T-helper 1 cell treated with Interleukin-12 subunit alpha and Interleukin-12 subunit beta and Interleukin-4 antibody, amounts not matched to agents 30 μg/mL and 1 μg/mL, for 36 hours (primary cell): Measurements from ENCODE around the gene CAPZB.

Experiments used
- H3K27ac Mint-ChIP-seq: one replicate; pipeline ENCODE4 v1.8.0; 2021; ENCODE audit warnings: mild to moderate bottlenecking, mixed read lengths
- H3K27me3 Mint-ChIP-seq: one replicate; pipeline ENCODE4 v1.8.0; 2021; ENCODE audit warnings: low read depth, mixed read lengths
- H3K36me3 Mint-ChIP-seq: one replicate; pipeline ENCODE4 v1.8.0; 2021; ENCODE audit warnings: low read depth, mixed read lengths
- H3K4me1 Mint-ChIP-seq: one replicate; pipeline ENCODE4 v1.8.0; 2021; ENCODE audit warnings: low read depth, mixed read lengths
- H3K4me3 Mint-ChIP-seq: one replicate; pipeline ENCODE4 v1.8.0; 2021; ENCODE audit warnings: mild to moderate bottlenecking, moderate library complexity, mixed read lengths
- H3K9me3 Mint-ChIP-seq: one replicate; pipeline ENCODE4 v1.8.0; 2021; ENCODE audit warnings: mixed read lengths

Gene CAPZB

DNA sequence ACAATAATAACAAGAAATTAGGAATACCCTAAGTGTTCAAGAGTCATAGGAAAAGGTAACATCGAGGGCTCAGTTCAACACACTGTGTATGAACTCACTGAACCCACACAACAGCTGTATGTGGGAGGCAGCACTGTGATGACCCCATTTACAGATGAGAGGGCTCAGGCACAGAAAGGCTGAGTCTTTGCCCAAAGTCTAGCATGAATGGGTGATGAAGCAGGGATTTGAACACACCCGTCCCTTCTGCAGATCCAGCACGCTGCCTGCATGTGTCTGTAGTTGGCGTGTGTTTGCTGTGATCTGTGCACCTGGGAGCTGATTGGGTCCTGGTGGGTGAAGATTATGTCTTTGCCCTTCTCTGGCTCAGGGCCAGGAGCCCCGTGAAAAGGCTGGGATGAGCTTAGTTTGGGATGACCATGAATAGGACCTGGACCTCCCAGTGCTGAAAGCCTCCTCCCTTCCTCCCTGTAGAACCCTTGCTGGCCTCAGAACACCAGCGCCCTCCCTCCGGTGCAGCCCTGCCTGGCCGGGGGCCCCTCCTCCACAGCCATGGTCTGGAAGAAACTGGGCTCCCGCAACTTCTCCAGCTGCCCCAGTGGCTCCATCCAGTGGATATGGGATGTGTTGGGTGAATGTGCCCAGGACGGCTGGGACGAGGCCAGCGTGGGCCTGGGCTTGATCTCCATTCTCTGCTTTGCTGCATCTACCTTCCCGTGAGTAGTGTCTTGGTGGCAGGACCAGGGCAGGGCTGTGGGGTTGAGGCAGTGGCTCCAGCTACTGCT lies 168.0 kb downstream of the CAPZB start:
- Mint-ChIP-seq H3K36me3 (no peaks in the 10 kb centered on the region), H3K27me3 (no peaks in the 10 kb centered on the region), H3K4me3 (no peak overlapping the region), H3K27ac (no peak overlapping the region), H3K4me1 (peaks cover 22% of the 10 kb centered on the region), H3K9me3 (no peaks in the 10 kb centered on the region)

DNA sequence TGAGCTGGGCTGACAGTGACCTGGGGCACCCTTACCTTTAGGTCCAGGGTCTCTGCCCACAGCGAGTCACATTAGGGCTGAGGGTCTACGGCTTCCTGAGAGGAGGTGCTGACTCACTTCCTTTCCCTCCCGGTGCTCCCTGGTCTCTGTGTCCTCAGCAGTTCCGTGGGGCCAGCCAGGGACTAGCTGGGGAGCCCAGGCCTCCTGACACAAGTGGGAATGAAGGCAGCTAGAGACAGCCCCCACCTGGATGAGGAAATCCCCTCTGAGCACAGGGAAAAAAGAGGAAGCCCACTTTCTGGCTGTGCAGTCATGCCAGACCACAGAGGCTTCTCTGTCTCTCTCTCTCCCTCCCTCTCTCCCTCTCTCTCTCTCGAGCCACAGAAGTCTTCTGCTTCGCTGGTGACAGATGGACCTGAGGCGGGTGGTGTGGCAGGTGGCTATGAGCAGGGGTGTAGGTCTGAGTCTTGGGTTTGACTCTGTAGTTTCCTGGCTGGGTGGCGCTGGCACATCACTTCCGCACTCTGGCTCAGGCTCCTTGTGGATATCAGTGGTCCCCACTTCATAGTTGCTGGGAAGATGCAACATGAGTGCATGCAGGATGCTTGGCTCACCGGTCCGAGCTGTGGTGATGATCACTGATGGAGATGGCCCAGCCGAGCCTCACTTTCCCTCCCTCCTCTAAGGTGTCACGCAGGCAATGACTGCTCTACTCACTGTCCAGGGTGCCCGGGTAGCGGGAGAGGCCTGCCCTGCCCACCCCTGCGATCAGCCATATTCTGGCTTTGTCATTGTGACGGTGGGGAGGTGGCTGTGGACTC lies 169.8 kb downstream of the CAPZB start:
- peaks cover 29% of the 10 kb centered on the region for H3K4me1 Mint-ChIP-seq
- no peaks in the 10 kb centered on the region for H3K9me3 Mint-ChIP-seq
- H3K36me3 Mint-ChIP-seq: no peaks in the 10 kb centered on the region
- peak overlapping the region; percentile 14 for H3K4me3 Mint-ChIP-seq
- no peaks in the 10 kb centered on the region for H3K27me3 Mint-ChIP-seq
- H3K27ac Mint-ChIP-seq: no peak overlapping the region

DNA sequence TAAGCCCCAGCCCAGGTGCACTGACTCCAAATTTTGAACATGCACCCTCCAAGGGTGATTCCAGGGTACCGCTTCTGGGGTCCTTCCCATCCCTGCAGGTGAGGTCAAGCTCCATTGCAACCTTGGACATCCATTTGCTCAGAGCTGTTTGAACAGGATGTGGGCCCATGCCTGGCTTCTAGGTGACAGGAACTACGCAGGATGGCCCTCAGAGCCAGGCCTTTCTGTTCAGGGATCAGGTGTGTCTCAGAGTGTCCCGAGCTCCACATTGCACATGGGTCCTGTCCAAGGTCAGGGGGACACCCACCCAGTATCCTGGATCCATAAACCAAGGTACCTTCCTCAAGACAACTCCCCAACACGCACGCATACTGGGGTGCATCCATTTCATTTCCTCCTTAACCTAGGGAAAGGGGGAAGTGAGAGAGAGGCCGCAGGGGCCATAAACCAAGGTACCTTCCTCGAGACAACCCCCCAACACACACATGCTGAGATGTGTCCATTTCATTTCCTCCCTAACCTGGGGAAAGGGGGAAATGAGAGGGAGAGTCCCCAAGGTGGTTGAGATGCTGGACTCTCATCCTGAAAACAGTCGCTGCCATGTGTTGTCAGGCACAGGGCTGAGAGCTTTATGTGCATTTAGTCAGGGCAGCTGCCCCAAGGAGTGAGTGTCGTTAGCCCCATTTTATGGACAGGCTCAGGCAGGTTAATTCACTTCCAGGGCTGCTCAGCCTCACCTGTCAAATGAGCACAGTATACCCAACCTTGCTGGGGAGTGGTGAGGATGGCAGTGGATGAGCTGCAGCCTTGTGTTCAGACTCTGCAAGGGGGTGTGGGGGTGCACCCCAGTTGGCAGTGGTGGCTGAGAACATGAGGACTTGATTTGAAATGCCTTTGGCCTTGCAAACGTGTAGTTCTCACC lies 171.1 kb downstream of the CAPZB start:
- Mint-ChIP-seq H3K9me3 (no peaks in the 10 kb centered on the region), H3K4me1 (peaks cover 29% of the 10 kb centered on the region), H3K4me3 (peak overlapping the region; percentile 72), H3K36me3 (peaks cover under 1% of the 10 kb centered on the region), H3K27me3 (no peaks in the 10 kb centered on the region), H3K27ac (no peak overlapping the region)

DNA sequence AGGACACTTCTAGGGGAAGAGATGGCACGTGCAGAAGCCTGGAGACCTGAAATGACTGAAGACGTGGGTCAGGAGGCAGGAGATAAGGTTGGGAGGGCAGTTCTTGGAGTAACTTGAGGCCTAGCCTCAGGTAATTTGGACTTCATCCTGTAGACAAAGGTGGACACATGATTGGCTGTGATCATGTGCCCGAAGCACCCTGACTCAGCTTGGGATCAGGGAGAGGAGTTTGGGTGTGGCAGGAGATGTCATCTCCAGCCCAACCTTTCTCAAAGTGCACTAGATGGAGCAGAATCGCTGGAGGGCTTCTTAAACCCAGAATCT lies 171.7 kb downstream of the CAPZB start:
- no peaks in the 10 kb centered on the region for H3K27me3 Mint-ChIP-seq
- H3K36me3 Mint-ChIP-seq: peaks cover 6% of the 10 kb centered on the region
- no peaks in the 10 kb centered on the region for H3K9me3 Mint-ChIP-seq
- peak overlapping the region; percentile 72 for H3K4me3 Mint-ChIP-seq
- no peak overlapping the region for H3K27ac Mint-ChIP-seq
- peaks cover 34% of the 10 kb centered on the region for H3K4me1 Mint-ChIP-seq

DNA sequence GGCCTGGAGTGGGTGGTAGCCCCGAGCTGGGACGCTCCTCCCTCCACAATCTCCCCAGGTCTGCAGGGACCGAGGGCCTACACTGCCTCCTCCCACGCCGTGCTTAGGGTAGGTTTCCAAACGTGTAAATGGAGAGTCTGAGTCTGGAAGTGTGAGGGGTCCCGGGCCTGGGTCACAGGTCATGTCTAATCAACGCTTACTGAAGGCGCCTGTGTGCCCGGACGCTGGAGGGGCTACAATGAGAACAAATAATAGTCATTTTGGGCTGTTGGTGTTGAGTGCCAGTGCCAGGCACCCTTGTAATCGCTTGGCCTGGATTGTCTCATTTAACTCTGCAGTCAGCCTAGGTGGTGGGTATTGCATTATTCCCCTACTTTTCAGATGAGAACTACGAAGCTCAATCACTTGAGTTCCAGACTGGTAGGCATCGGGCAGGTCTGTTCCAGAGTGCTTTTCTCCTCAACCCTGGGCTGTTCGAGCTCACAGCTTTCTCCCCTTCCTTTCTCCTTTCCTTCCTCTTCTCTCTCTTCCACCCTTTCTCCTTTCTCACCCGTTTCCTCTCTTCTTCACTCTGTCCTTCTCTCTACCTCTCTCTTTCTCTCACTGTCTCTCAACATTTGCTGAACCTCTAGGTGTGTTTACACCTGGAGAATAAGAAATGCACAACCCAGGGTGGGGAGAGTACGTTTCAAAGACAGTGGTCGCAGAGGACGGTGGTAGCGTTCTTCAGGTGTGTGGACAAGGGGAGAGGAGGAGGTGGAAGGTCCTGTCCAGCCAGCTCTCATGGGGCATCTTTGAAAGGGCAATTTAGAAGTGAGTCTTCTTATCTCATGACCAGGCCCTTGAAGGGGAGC lies 172.3 kb downstream of the CAPZB start:
- Mint-ChIP-seq H3K4me3 (peak overlapping the region; percentile 72), H3K27ac (peak overlapping the region; percentile 68), H3K9me3 (no peaks in the 10 kb centered on the region), H3K27me3 (no peaks in the 10 kb centered on the region), H3K36me3 (peaks cover 7% of the 10 kb centered on the region), H3K4me1 (peaks cover 34% of the 10 kb centered on the region)

DNA sequence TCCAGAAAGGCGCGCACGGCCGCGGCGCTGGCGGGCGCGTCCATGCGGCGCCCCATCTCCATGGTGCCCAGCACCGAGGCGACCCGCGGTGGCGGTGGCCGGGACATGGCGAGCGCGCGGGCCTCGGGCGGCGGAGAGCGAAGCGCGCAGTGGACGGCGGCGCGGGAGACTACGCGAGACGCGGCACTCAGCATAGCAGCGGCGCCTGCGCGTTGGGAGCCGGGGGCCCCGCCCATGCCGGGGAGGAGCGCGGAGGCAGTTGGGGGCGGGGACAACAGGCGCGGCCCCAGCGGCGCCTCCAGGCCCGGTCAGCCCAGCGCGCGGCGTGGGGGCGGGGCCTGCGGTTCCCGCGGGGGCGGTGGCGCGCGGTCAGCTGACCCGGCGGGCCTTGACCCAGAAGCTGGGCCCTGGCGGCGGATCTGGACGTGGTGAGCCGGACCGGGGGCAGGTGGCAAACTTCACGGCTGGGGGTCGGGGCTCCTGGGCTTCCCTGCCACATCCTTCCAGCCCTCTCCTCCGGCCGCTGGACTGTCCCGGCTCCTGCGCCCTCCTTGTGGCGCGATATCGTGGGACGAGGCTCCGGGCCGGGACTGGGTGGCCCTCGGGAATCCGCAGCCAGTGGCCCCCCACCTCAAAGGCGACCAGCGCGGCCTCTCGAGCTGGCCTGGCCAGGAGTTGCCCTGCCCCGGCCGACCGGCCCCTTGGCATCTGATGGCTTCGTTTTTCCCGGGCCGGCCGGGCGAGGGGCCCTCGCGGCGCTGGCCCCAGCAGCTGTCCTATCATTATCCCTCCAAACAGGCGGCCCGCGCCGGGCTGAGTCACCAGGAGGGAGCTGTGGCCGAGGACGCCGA lies 173.2 kb downstream of the CAPZB start, which contains the start of the genes AKR7A2 and SLC66A1:
Gene AKR7A2 (minus strand): TSS at position 214 of the 851 bp plus-strand sequence. CDS start 20 bp downstream, at position 194.
Gene SLC66A1 (plus strand): TSS at position 396 of the 851 bp plus-strand sequence. CDS start 5,352 bp downstream, outside the sequence.
- peaks cover 11% of the 10 kb centered on the region for H3K36me3 Mint-ChIP-seq
- peak within 1 kb of the TSS; percentile 68 for H3K27ac Mint-ChIP-seq
- peaks cover 34% of the 10 kb centered on the region for H3K4me1 Mint-ChIP-seq
- H3K27me3 Mint-ChIP-seq: no peaks in the 10 kb centered on the region
- H3K4me3 Mint-ChIP-seq: peak within 1 kb of the TSS; percentile 90
- H3K9me3 Mint-ChIP-seq: no peaks in the 10 kb centered on the region

DNA sequence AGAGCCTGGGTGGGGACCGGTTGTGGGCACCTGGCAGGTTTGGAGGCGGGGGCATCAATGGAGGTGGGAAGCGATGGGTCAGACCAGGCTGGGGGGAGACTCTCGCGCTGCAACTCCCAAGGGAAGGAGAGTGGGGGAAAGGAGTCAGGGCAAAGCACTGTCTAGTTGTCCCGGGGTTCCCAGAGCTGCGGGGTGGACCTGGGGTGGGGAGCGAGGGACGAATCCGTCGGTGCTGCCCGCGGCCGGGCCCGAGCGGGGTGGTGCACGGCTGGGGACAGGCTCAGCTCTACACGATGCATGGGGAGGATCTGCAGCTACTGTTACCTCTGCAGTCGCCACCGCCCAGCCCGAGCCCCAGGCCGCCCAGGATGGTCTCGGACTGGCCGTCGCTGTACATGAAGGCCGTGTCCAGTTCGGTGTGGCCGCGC lies 173.8 kb downstream of the CAPZB start:
- peak overlapping the region; percentile 90 for H3K4me3 Mint-ChIP-seq
- no peaks in the 10 kb centered on the region for H3K27me3 Mint-ChIP-seq
- peaks cover 13% of the 10 kb centered on the region for H3K36me3 Mint-ChIP-seq
- peaks cover 33% of the 10 kb centered on the region for H3K4me1 Mint-ChIP-seq
- H3K9me3 Mint-ChIP-seq: no peaks in the 10 kb centered on the region
- H3K27ac Mint-ChIP-seq: peak overlapping the region; percentile 64

DNA sequence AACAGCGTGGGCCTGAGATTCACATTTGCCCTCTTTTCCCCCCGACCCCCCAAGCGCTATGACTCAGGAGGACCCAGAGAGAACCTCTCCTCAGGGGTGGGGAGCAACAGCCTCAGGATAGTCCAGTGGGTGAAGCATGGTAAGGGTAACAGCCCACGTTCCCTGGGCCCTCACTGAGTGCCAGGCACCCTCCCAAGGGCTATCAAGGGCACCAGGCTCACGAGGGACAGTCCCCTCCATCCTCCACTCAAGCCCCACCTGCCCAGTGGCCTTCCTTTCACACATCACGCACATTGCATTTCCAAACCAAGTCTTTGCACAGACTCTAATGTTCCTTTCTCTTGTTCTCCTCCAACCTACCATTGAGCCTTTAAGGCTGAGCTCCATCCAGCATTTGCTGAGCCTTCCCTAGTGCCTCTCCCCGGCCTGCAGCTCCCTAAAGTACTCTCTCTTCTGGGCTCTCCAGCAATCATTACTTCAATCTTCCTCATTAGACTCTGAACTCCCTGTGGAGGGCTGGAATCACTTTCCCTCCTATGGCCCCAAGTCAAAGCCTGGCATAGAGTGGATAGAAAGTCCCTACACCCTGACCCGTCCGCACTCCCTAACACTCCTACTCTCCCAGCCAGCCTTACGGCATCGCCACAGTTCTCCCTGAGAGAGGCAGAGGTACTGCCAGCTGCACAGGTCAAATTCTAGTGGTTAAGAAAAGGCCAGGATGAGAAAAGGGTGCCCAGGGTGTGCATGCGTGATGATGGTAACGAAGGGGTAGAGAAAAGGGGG lies 174.4 kb downstream of the CAPZB start:
- Mint-ChIP-seq H3K9me3 (no peaks in the 10 kb centered on the region), H3K36me3 (peaks cover 13% of the 10 kb centered on the region), H3K4me1 (peaks cover 31% of the 10 kb centered on the region), H3K27me3 (no peaks in the 10 kb centered on the region), H3K4me3 (peak overlapping the region; percentile 90), H3K27ac (peak overlapping the region; percentile 64)

DNA sequence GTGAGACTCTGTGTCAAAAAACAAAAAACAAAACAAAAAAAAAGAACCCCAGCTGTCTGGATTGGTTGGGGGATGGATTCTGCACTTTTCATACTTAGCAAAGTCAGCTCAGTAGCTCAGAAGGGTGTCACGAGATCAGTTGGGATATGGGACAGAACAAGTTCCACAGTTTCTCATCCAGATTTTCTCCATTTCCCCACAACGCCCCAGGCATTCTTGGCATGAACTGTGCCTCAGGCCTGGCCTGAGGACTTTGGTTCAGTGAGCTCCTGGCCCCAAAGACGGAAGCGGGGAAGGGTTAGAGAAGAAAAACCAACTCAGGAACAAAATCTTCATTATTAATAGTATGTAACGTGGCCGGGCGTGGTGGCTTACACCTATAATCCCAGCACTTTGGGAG lies 175.3 kb downstream of the CAPZB start:
- Mint-ChIP-seq H3K4me1 (peaks cover 25% of the 10 kb centered on the region), H3K27me3 (no peaks in the 10 kb centered on the region), H3K4me3 (peak overlapping the region; percentile 27), H3K36me3 (peaks cover 16% of the 10 kb centered on the region), H3K9me3 (no peaks in the 10 kb centered on the region), H3K27ac (no peak overlapping the region)

DNA sequence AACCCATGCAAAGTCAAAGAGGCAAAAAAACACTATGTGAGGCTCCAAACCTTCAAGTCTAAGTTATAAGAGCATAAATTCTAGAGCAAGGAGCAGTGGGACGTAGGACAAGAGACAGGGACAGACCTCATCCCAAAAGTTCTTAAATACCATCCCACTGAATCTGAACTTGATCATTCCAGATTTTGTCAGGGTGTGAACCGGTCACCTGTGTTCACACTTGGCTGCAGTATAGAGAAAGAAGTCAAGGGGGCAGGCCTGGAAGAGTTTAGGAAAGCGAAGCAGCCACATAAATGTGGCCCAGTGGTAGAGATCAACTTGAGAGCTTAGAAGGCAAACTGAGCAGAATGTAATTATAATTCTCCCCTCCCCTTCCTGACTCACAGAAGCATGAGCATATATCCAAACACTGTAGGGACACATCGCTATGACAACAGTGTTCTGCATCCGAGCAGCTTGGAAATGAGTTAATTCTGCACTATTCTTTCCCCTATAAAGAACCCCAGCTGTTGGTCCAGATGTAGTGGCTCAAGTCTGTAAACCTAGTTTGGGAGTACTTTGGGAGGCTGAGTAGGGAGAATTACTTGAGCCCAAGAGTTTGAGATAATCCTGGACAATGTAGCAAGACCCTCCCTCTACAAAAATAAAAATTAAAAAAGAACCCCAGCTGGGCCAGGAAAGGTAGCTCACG lies 176.1 kb downstream of the CAPZB start:
- no peaks in the 10 kb centered on the region for H3K27me3 Mint-ChIP-seq
- no peaks in the 10 kb centered on the region for H3K9me3 Mint-ChIP-seq
- H3K4me1 Mint-ChIP-seq: peaks cover 25% of the 10 kb centered on the region
- H3K4me3 Mint-ChIP-seq: peak overlapping the region; percentile 3
- no peak overlapping the region for H3K27ac Mint-ChIP-seq
- H3K36me3 Mint-ChIP-seq: peaks cover 18% of the 10 kb centered on the region

DNA sequence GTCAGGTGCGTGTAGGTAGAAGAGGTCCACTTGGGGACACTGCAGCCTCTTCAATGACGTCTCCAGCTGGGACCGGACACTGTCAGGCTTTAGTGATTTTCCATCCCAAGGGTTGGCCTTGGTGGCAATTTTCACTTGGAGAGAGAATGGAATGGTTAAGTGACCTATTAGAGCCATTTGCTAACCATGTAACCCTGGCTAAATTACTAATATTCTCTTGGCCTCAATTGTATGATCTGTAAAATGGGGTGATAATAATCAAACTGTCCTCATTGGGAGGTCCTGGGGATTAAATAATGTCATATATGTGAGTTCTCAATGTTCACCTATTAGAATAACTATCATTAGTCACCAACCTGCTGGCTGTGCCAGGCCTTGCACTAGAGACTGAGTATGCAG lies 176.8 kb downstream of the CAPZB start:
- H3K36me3 Mint-ChIP-seq: peaks cover 18% of the 10 kb centered on the region
- no peak overlapping the region for H3K27ac Mint-ChIP-seq

More for the DNA sequence above, 176.8 kb downstream of the CAPZB start:
- H3K4me1 Mint-ChIP-seq: peaks cover 21% of the 10 kb centered on the region
- no peaks in the 10 kb centered on the region for H3K27me3 Mint-ChIP-seq
- no peak overlapping the region for H3K4me3 Mint-ChIP-seq
- no peaks in the 10 kb centered on the region for H3K9me3 Mint-ChIP-seq
